T-helper 1 cell (primary cell): ENCODE data around the gene TTLL3.

Experiments used
- DNase-seq, 5 donors: peaks; one replicate each; pipeline ENCODE4 v3.0.0-alpha.2; 2012 to 2020

The TTLL3 gene

GRCh38 chr3:9806688-9807589, 3.1 kb upstream of the TTLL3 start:
- DNase-seq: no peak

DNA sequence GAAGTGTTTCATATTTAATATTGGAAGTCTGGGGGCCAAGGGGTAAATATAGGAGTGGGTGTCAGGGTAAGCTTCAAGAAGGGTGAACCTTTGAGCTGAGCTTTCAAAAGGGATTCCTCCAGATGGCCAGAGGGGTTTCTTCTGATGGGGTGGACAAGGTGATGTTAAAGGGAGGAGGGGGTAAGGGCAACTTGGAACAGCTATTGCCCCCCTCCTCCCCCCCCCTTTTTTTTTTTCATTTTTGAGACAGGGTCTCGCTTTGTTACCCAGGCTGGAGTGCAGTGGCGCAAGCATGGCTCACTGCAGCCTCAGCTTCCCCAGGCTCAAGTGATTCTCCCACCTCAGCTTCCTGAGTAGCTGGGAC, 2.1 kb upstream of the TTLL3 start:
- no peak for DNase-seq

DNA sequence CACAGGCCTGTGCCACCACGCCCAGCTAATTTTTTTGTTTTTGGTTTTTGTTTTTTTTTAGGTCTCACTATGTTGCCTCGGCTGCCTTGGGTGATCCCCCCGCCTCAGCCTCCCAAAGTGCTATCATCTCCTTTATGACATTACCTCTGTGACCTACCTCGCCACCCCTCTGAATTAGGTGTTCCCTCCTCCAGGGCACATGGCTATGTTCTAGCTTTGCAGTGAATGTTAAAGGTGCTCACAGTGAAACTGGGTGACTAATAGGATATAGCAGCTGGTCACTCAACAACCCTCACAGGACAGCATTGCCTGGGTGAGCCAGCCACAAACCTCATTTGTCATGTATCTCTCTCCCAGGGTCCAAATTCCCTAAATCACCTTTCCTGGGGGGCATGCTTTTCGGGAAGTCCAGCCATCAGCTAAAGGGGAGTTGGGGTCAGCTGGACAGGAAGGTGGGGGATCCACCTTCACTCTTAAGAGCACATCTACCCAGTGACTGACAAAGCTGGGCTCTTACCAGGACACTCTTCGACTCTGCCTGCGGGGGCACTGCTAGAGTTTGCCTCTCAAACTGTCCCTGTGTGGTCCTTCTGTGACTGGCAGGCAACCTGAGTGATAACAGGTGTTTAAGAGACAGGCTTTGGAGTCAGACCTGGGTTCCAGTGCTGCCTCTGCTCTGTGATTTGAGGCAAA, 1.6 kb upstream of the TTLL3 start:
- DNase-seq: peak in 4 of 5 donors; percentile 21 to 60 (median 29)

DNA sequence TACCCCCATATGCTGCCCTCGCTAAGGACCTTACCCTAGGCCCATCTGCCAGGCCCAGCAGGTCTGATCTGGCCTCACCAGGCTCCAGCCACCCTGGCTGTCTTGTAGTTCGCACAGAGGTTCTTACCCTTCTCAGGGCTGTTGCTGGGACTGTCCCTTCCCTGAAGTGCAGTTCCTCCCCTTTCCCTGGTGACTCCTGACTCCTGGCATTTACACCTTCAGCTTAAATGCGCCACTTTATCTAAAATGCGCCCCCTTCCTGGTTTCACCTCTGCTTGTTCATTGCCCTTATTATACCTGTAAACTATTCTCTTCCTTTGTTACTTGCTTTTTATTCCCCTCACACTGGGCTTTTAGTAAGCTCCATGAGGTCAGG, 835 bp upstream of the TTLL3 start:
- DNase-seq: no peak

DNA sequence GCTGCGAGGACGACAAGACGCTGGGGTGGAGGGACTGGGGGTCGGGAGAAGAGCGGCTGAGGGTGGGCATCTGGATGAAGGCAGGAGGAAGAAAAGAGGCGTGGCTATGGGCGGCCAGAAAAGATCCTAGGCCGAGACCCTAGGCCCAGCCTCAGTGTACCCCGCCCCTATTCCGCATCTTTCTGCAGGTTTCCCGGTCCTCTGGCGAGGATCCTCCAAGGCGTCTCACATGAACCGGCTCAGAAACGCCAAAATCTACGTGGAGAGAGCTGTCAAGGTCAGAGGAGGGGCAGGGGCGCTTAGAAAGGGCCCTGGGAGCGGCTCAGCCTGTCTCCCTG, 340 bp downstream of the TTLL3 start:
- no peak for DNase-seq

DNA sequence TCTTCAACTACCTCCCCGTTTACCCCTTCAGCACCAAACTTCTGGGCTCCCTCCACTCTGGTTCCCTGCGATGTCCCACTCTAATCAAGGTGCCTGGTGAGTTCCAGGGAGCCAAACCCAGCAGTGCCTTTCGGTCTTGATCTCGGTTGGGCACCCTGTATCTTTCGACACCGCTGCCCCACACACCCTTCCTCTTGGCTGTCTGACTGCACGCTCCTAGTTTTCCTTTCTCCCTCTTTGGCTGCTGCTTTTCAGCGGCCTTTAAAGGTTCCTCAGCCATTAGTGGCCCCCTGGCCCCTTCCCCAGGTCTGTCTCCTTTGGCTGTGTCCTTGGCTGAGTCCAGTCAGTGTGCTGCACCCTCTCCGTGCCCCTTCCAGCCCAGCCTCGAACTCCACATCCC, 784 bp downstream of the TTLL3 start:
- no peak for DNase-seq

GRCh38 chr3:9812870-9813483, 2.9 kb downstream of the TTLL3 start:
- DNase-seq: no peak

DNA sequence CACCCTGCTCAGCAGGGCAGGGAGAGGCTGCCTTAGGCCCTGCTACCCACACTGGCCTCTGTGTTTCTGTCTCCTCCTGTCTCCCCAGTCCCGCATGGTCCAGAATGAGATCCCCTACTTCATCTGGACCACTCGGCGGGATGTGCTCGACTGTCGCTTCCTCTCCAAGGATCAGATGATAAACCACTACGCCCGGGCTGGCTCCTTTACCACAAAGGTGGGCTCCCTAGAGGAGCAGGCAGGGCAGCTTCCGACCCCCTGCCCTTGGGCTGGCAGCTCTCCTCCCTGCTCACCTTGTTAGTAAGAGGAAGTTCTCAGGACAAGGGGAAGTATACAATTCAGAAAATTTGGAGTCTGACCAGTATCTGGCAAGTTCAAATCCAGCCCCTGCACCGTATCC, 5.9 kb downstream of the TTLL3 start:
- DNase-seq: no peak

DNA sequence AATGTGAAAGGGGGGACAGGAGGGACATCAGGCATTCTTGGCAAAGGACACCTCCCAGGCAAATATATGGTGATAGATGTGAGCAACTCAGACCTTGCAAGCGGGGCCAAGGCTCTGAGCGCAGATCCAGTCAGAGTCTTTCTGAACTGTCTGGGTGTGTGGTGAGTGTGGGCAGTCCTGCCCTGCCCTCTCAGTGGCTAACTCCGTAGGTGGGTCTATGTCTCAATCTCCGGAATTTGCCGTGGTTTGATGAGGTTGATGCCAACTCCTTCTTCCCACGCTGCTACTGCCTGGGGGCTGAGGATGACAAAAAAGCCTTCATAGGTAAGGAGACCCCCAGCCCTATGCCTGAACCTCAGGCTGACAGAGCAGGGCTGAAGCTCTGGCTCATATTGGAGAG, 7.4 kb downstream of the TTLL3 start:
- no peak for DNase-seq

- no peak for DNase-seq
Measured at GRCh38 chr3:9818666-9819335, 8.7 kb downstream of the TTLL3 start.

DNA sequence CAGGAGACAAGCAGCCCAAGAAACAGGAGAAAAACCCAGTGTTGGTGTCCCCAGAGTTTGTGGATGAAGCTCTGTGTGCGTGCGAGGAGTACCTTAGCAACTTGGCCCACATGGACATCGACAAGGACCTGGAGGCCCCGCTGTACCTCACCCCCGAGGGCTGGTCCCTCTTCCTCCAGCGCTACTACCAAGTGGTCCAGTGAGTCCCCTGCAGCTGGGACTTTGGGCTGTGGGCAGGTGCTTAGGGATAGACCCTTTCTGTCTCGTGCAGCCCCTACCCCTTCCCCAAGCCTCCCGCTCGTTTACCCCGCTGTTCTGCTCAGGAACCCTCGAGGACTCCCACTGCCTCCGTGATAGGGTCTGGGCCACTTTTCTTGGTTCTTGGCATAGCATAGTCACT, 10.5 kb downstream of the TTLL3 start:
- no peak for DNase-seq

- no peak for DNase-seq
Measured at GRCh38 chr3:9820946-9821345, 10.9 kb downstream of the TTLL3 start.

DNA sequence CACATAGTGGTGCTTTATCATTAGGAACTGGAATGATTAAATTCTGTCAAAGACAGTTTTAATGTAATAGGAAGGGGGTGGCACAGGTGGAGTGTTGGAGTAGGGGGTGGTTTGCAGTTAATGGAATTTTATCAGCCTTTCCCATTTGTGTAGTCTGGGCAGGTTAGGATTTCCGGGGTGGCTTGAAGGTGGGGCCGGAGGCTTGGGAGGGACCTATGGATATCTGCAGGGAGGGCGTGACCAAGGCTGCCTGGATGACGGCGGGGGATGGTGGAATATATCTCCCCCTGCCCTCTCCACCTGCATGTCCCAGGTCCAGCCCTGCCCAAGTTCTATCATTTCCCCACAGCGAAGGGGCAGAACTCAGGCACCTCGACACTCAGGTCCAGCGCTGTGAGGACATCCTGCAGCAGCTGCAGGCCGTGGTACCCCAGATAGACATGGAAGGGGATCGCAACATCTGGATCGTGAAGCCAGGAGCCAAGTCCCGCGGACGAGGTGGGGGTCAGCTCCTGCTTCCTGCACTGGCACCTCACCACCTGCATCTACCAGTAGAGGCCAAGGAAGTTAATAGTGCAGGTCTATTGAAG, 15.5 kb downstream of the TTLL3 start:
- DNase-seq: no peak

- peak in 1 of 5 donors; percentile 46 for DNase-seq
Measured at GRCh38 chr3:9826815-9827573, 16.9 kb downstream of the TTLL3 start.

- no peak for DNase-seq
Measured at GRCh38 chr3:9828801-9829755, 19.0 kb downstream of the TTLL3 start.

GRCh38 chr3:9831253-9831652, 21.2 kb downstream of the TTLL3 start:
- no peak for DNase-seq

- DNase-seq: no peak
Measured at GRCh38 chr3:9833078-9833477, 23.0 kb downstream of the TTLL3 start.

- no peak for DNase-seq
Measured at GRCh38 chr3:9834520-9835380, 24.7 kb downstream of the TTLL3 start.

DNA sequence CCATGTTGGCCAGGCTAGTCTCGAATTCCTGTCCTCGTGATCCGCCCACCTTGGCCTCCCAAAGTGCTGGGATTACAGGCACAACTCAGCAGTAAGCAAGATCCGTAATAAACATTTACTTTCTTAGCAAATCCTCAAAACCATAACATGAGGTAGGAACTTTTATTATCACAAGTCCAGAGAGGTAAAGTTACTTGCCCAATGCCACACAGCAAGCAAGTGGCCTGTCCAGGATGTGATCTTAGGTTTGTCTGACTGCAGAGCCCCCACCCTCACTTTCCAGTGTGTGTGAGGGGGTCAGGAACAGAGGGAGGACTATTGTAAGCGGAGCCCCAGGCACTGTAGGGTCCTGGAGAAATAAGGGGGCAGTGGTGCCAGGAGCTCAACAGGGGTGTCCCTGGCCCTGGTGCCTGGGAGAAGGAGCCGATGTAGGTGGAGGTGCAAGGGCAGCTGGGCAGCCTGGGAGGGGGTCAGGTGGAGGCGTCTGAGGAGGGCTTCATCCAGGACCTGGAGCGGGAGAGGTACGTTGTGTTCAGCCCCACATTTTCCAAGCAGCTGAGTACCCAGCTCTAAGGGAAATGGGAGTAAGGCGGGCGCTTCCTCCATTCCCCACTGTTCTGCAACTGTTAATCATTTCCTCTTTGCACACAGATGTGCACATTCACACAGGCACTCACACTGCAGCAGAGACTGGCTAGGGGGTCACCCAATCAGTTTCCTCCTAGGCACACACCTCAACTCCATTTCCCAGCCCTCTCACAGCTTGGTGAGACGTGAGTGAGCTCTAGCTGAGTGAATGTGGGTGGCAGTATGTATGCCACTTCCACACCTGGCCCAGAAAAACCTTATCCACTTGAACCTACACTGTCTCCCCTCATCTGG, 27.9 kb downstream of the TTLL3 start:
- DNase-seq: no peak
